WTC11 (cell line): Measurements from ENCODE around the gene PCSK7. TPM values are rescaled to one million over a fixed set of nuclear protein-coding genes. Genes with fewer than 3 reads are reported as not detected.

ENCODE experiments used
- ATAC-seq: fragments of 200-7000 bp; cut with Tn5 transposase; 2 replicates; pipeline ENCODE4 v1.10.0; 2021; ENCODE audit warnings: mild to moderate bottlenecking, moderate library complexity
- CTCF ChIA-PET: fragments of 300-600 bp; sonication (Branson Sonifier 250); formaldehyde crosslinking; loops from one replicate; lab custom pipeline; 2021; ENCODE audit warnings: antibody characterized with exemption; lab: Charles Lee
- POLR2A ChIA-PET: fragments of 350-600 bp; sonication (Branson Sonifier 250); formaldehyde crosslinking; loops from one replicate; lab custom pipeline; 2021; ENCODE audit warnings: antibody characterized with exemption; lab: Charles Lee
- DNase-seq: peaks from one replicate; pipeline ENCODE4 v3.0.0; 2021; ENCODE audit warnings: low spot score
- H3K27ac Mint-ChIP-seq: 2 replicates; pipeline ENCODE4 v1.8.0; 2021; ENCODE audit warnings: mixed read lengths
- H3K27me3 Mint-ChIP-seq: 2 replicates; pipeline ENCODE4 v1.8.0; 2021; ENCODE audit warnings: low read depth, mild to moderate bottlenecking, moderate library complexity, mixed read lengths
- H3K36me3 Mint-ChIP-seq: 2 replicates; pipeline ENCODE4 v1.8.0; 2021; ENCODE audit warnings: mixed read lengths
- H3K4me1 Mint-ChIP-seq: 2 replicates; pipeline ENCODE4 v1.8.0; 2022; ENCODE audit warnings: mixed read lengths
- H3K4me3 Mint-ChIP-seq: 2 replicates; pipeline ENCODE4 v1.8.0; 2021; ENCODE audit warnings: mild to moderate bottlenecking, moderate library complexity, mixed read lengths
- H3K9me3 Mint-ChIP-seq: 2 replicates; pipeline ENCODE4 v1.8.0; 2021; ENCODE audit warnings: mixed read lengths
- AR ChIP-seq: fragments of 250-450 bp; sonication (Bioruptor Pico); IDR thresholded peaks from 2 replicates; pipeline ENCODE4 v1.9.0; 2021; ENCODE audit warnings: mild to moderate bottlenecking
- ARID4B ChIP-seq: sonication (generic); formaldehyde crosslinking; IDR thresholded peaks from 2 replicates; pipeline ENCODE4 v1.8.0; 2023; ENCODE audit warnings: missing genetic modification reagents, mild to moderate bottlenecking, borderline replicate concordance
- CREB1 ChIP-seq: sonication (generic); formaldehyde crosslinking; IDR thresholded peaks from 2 replicates; pipeline ENCODE4 v1.8.0; 2023; ENCODE audit warnings: mild to moderate bottlenecking, missing genetic modification reagents
- CTCF ChIP-seq: fragments of 200-600 bp; IDR thresholded peaks from 2 replicates; pipeline ENCODE4 v1.8.0; 2022; ENCODE audit warnings: antibody characterized with exemption
- ELF4 ChIP-seq: sonication (generic); formaldehyde crosslinking; IDR thresholded peaks from 2 replicates; pipeline ENCODE4 v1.8.1; 2022; ENCODE audit warnings: low read depth, mild to moderate bottlenecking, moderate library complexity, missing genetic modification reagents
- ETV6 ChIP-seq: sonication (generic); formaldehyde crosslinking; IDR thresholded peaks from 2 replicates; pipeline ENCODE4 v1.8.1; 2022; ENCODE audit warnings: mild to moderate bottlenecking, missing genetic modification reagents
- GTF2I ChIP-seq: fragments of 250-450 bp; sonication (Bioruptor Pico); conservative IDR thresholded peaks from 2 replicates; pipeline ENCODE4 v1.4.0; 2021; ENCODE audit warnings: mild to moderate bottlenecking
- HMGA2 ChIP-seq: fragments of 250-450 bp; sonication (Bioruptor Pico); IDR thresholded peaks from 2 replicates; pipeline ENCODE4 v1.4.0; 2021; ENCODE audit warnings: mild to moderate bottlenecking, moderate library complexity
- HMGXB4 ChIP-seq: sonication (generic); formaldehyde crosslinking; IDR thresholded peaks from 2 replicates; pipeline ENCODE4 v1.8.1; 2023; ENCODE audit warnings: mild to moderate bottlenecking, moderate library complexity, missing genetic modification reagents
- NFYB ChIP-seq: sonication (generic); formaldehyde crosslinking; conservative IDR thresholded peaks from 2 replicates; pipeline ENCODE4 v1.8.0; 2022; ENCODE audit warnings: low read depth, missing genetic modification reagents
- NR3C1 ChIP-seq: sonication (generic); formaldehyde crosslinking; conservative IDR thresholded peaks from 2 replicates; pipeline ENCODE4 v1.8.1; 2023; ENCODE audit warnings: low read depth, mild to moderate bottlenecking, missing genetic modification reagents
- RELA ChIP-seq: sonication (generic); formaldehyde crosslinking; IDR thresholded peaks from 2 replicates; pipeline ENCODE4 v1.8.1; 2022; ENCODE audit warnings: missing genetic modification reagents, mild to moderate bottlenecking, borderline replicate concordance
- TCF7 ChIP-seq: sonication (generic); formaldehyde crosslinking; IDR thresholded peaks from 2 replicates; pipeline ENCODE4 v1.8.0; 2022; ENCODE audit warnings: mild to moderate bottlenecking, low read depth, missing genetic modification reagents, moderate library complexity
- TP53 ChIP-seq: sonication (generic); formaldehyde crosslinking; IDR thresholded peaks from 2 replicates; pipeline ENCODE4 v1.8.1; 2023; ENCODE audit warnings: mild to moderate bottlenecking, missing genetic modification reagents
- ZMAT4 ChIP-seq: fragments of 250-450 bp; sonication (Bioruptor Pico); IDR thresholded peaks from 2 replicates; pipeline ENCODE4 v1.9.0; 2021; ENCODE audit warnings: mild to moderate bottlenecking
- ZNF219 ChIP-seq: sonication (generic); formaldehyde crosslinking; IDR thresholded peaks from 2 replicates; pipeline ENCODE4 v1.8.0; 2023; ENCODE audit warnings: missing genetic modification reagents, mild to moderate bottlenecking, borderline replicate concordance
- ZNF671 ChIP-seq: fragments of 250-450 bp; sonication (Bioruptor Pico); IDR thresholded peaks from 2 replicates; pipeline ENCODE4 v1.8.0; 2021; ENCODE audit warnings: mild to moderate bottlenecking
- total RNA-seq: library from RNA; stranded (reverse); gene quantifications from 3 replicates; pipeline ENCODE4 v1.2.3, GENCODE V29; 2021

PCSK7 gene
- total RNA-seq, 1 experiment from 2014 or later = 48.9 TPM

GRCh38 chr11:117271208-117271607 lies 39.3 kb upstream of the PCSK7 start:
- H3K4me1 Mint-ChIP-seq = 0 out of 2 replicates have a peak, but pooled peaks cover 6% of the 10 kb centered on the region
- H3K36me3 Mint-ChIP-seq = peaks cover 14% of the 10 kb centered on the region
- TF ChIP-seq TCF7 (CRISPR knock-in tag) = no peak
- TF ChIP-seq ELF4 (CRISPR knock-in tag) = no peak
- TF ChIP-seq ZMAT4 (CRISPR knock-in tag) = no peak
- TF ChIP-seq CREB1 (CRISPR knock-in tag) = no peak
- TF ChIP-seq ZNF671 = no peak
- TF ChIP-seq HMGA2 (CRISPR knock-in tag) = no peak
- TF ChIP-seq ZNF219 = no peak
- TF ChIP-seq RELA (CRISPR knock-in tag) = no peak
- TF ChIP-seq NFYB (CRISPR knock-in tag) = no peak
- no peak for TF ChIP-seq CTCF
- TF ChIP-seq ARID4B (CRISPR knock-in tag) = no peak
- TF ChIP-seq GTF2I = no peak
- TF ChIP-seq ETV6 (CRISPR knock-in tag) = no peak
- TF ChIP-seq HMGXB4 (CRISPR knock-in tag) = no peak
- no peak for TF ChIP-seq TP53 (CRISPR knock-in tag)
- no peak for TF ChIP-seq AR (CRISPR knock-in tag)
- no peak for TF ChIP-seq NR3C1
- H3K27ac Mint-ChIP-seq = no peak overlapping the region
- ChIA-PET CTCF (no interaction called here), POLR2A (no interaction called here)
- no peak overlapping the region for H3K4me3 Mint-ChIP-seq
- ATAC-seq (no peak), DNase-seq (no peak)
- no peaks in the 10 kb centered on the region for H3K9me3 Mint-ChIP-seq
- peaks cover 10% of the 10 kb centered on the region; the same call in 1 of the 2 replicates for H3K27me3 Mint-ChIP-seq
